Measurements from ENCODE around the gene ZNF625.

The ZNF625 gene

DNA sequence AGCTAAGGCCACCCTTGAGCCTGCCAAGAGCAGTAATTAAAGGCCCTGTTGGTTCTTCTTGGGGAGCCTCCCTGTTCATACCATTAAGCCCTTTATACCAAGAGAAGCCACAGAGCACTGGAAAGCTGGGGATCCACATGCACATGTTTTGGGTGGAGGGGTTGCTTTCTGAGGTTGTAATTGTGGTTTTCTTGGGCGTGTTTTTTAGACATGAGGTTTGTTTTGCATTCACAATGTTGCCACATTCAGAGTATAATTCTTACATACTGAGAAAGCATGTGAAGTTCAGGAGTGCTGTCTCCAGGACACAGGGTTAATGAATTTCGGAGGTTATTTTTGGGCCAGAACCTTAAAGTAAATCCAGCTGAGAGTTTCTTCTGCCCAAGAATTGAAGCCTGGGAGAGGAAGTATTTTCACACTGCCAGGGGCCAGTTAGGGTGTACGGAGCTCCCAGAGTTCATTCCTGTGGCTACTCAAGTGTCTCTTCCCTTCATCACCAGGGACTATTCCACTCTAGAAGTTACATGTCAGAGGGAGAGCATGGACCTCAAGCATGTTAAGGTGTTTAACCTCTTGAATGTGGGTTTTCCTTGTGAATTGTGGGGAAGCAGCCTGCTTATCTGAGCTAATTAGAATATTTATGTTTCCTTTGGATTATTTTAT, 43.4 kb upstream of the ZNF625 start:
- DNase-seq (ENCODE audit: low read depth in 1 of 2, low spot score in 1 of 2), result no peak
- TF ChIP-seq, protein P1, sequence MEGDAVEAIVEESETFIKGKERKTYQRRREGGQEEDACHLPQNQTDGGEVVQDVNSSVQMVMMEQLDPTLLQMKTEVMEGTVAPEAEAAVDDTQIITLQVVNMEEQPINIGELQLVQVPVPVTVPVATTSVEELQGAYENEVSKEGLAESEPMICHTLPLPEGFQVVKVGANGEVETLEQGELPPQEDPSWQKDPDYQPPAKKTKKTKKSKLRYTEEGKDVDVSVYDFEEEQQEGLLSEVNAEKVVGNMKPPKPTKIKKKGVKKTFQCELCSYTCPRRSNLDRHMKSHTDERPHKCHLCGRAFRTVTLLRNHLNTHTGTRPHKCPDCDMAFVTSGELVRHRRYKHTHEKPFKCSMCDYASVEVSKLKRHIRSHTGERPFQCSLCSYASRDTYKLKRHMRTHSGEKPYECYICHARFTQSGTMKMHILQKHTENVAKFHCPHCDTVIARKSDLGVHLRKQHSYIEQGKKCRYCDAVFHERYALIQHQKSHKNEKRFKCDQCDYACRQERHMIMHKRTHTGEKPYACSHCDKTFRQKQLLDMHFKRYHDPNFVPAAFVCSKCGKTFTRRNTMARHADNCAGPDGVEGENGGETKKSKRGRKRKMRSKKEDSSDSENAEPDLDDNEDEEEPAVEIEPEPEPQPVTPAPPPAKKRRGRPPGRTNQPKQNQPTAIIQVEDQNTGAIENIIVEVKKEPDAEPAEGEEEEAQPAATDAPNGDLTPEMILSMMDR (IDR thresholded peaks at IDR 0.05; ENCODE audit: insufficient read depth, low read length), result no peak
- TF ChIP-seq SPI1 (IDR thresholded peaks at IDR 0.05; ENCODE audit: borderline replicate concordance, low read depth) (no peak), POLR2AphosphoS5 (IDR thresholded peaks at IDR 0.05; ENCODE audit: low read depth) (no peak), REST (IDR thresholded peaks at IDR 0.05; ENCODE audit: insufficient replicate concordance, low read depth) (no peak), GABPA (IDR thresholded peaks at IDR 0.05; ENCODE audit: low read depth) (no peak)
- H3K4me3 ChIP-seq (replicated peaks; ENCODE audit: insufficient read depth, low read length), result no peak overlapping the region
- H3K27ac ChIP-seq (replicated peaks), result no peak overlapping the region
- no peaks in the 10 kb centered on the region for H3K27me3 ChIP-seq (ENCODE audit: insufficient read depth, poor library complexity, severe bottlenecking)

GRCh38 chr19:12198136-12198535, 41.6 kb upstream of the ZNF625 start:
- H3K27me3 ChIP-seq (ENCODE audit: insufficient read depth, poor library complexity, severe bottlenecking), result no peaks in the 10 kb centered on the region
- H3K27ac ChIP-seq (replicated peaks), result no peak overlapping the region
- H3K4me3 ChIP-seq (replicated peaks; ENCODE audit: insufficient read depth, low read length), result no peak overlapping the region
- TF ChIP-seq, protein P1 (IDR thresholded peaks at IDR 0.05; ENCODE audit: insufficient read depth, low read length), result no peak
- TF ChIP-seq REST (IDR thresholded peaks at IDR 0.05; ENCODE audit: insufficient replicate concordance, low read depth) (no peak), POLR2AphosphoS5 (IDR thresholded peaks at IDR 0.05; ENCODE audit: low read depth) (no peak), SPI1 (IDR thresholded peaks at IDR 0.05; ENCODE audit: borderline replicate concordance, low read depth) (no peak), GABPA (IDR thresholded peaks at IDR 0.05; ENCODE audit: low read depth) (no peak)
- DNase-seq (ENCODE audit: low read depth in 1 of 2, low spot score in 1 of 2), result no peak

GRCh38 chr19:12194827-12195731, 38.5 kb upstream of the ZNF625 start:
- TF ChIP-seq SPI1 (IDR thresholded peaks at IDR 0.05; ENCODE audit: borderline replicate concordance, low read depth) (no peak), POLR2AphosphoS5 (IDR thresholded peaks at IDR 0.05; ENCODE audit: low read depth) (no peak), GABPA (IDR thresholded peaks at IDR 0.05; ENCODE audit: low read depth) (no peak), REST (IDR thresholded peaks at IDR 0.05; ENCODE audit: insufficient replicate concordance, low read depth) (no peak)
- TF ChIP-seq, protein P1 (IDR thresholded peaks at IDR 0.05; ENCODE audit: insufficient read depth, low read length), result no peak
- H3K27ac ChIP-seq (replicated peaks), result no peak overlapping the region
- H3K27me3 ChIP-seq (ENCODE audit: insufficient read depth, poor library complexity, severe bottlenecking), result no peaks in the 10 kb centered on the region
- H3K4me3 ChIP-seq (replicated peaks; ENCODE audit: insufficient read depth, low read length), result no peak overlapping the region
- DNase-seq (ENCODE audit: low read depth in 1 of 2, low spot score in 1 of 2), result no peak

All from HL-60 (cell line).